Mesodermal cell (in vitro differentiated cells): ENCODE measurements around the gene CELF3.

Experiments
- H3K27ac ChIP-seq: 2 replicates; pipeline ENCODE4 v1.7.0; 2013; ENCODE audit warnings: mild to moderate bottlenecking, low read depth, low read length, moderate library complexity; ENCODE audit not compliant: severe bottlenecking
- H3K36me3 ChIP-seq: 2 replicates; pipeline ENCODE4 v1.7.1; 2013; ENCODE audit warnings: mild to moderate bottlenecking, low read length, moderate library complexity; ENCODE audit not compliant: control insufficient read depth, insufficient read depth
- H3K4me1 ChIP-seq: one replicate; pipeline ENCODE4 v1.7.1; 2013; ENCODE audit warnings: mild to moderate bottlenecking, low read length; ENCODE audit not compliant: insufficient read depth, control insufficient read depth, poor library complexity, severe bottlenecking
- H3K4me3 ChIP-seq: 2 replicates; pipeline ENCODE4 v1.7.0; 2013; ENCODE audit warnings: low read length, control low read depth, mild to moderate bottlenecking; ENCODE audit not compliant: insufficient read depth, poor library complexity, severe bottlenecking; ENCODE audit errors: extremely low read depth
- H3K9me3 ChIP-seq: 2 replicates; pipeline ENCODE4 v1.7.1; 2013; ENCODE audit warnings: mild to moderate bottlenecking, low read length, moderate library complexity; ENCODE audit not compliant: control insufficient read depth
- WGBS, 2 experiments: methylation state at CpG; one replicate each; pipeline ENCODE4 v1.1.5; 2013; ENCODE audit warnings: missing lambda C conversion rate in 2 of 2; ENCODE audit not compliant: insufficient coverage in 2 of 2; 5-methylcytosine and 5-hydroxymethylcytosine counted together

The CELF3 gene

DNA sequence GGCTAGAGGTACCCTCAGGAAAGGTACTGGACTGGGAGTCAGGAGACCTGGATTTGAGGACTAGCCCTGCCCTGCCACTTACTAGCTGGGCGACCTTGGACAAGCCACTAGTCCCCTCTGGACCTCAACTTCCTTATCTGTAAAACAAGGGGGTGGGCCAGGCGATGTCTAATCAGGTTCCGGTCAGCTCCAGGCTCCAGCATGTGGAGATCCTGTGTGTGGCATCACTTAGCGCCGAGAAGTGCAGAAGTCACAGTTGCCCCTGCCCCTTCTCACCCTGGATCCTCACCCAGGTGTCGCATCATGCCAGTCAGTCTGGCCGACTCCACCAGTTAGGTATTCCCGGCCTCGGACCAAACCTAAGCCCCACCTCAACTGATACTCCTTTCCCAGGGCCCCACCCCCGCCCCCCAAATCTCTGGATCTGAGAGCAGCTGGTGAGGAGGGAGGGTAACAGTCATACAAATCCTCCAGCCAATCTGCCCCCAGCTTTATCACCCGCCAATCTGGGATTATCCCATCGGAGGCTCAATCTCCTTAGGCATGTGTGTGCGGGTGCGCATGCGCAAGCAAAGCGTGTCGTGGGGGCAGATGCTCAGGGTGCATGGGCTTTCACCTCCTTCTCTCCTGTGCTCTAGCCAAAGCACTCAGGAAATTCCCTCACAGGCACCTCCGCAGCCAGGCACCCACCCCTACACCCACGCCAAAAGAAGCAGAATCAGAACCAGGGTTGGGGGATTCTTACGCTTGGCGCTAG is 5.4 kb downstream of the CELF3 start:
- 90 to 92% methylated on average over 14 to 15 of the region's 21 CpGs for WGBS, 2 experiments

DNA sequence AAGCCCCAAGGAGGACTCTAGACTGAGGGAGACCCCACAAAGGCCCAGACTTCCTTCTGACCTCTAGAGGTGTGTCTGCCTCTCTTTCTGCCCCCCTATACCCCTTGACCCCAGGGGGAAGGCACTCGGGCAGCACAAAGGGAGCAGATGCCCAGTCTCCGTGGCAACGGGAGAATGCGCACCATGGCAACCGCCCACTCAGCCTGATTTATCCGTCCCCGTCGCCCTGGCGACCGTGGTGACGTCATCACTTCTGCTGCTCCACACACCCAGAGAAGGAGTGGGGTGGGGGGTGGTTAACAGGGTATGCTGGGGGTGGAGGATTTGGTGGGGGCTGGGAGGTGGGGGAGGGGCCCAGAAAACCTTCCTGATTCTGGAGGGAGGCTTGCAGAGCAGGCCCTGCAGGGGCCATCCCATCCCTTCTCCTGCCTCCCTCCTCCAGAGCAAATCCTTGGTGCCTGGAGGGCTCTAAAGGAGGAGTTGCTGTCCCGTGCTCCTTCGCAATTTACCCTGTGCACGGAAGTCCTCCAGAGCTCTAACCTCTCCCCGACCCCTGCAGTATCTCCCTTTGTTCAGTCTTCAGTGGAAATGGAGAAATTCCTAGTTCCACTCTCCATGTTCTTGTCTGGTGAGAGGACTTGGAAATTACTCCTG is 6.3 kb downstream of the CELF3 start:
- H3K4me3 ChIP-seq, result no peak overlapping the region
- no peaks in the 10 kb centered on the region for H3K9me3 ChIP-seq
- H3K27ac ChIP-seq, result no peak overlapping the region
- WGBS, 2 experiments, result 52 to 70% methylated on average over 2 to 8 of the region's 15 CpGs
- no peaks in the 10 kb centered on the region for H3K4me1 ChIP-seq
- no peaks in the 10 kb centered on the region for H3K36me3 ChIP-seq

More for the DNA sequence above, 5.4 kb downstream of the CELF3 start:
- H3K36me3 ChIP-seq, result no peaks in the 10 kb centered on the region
- no peaks in the 10 kb centered on the region for H3K9me3 ChIP-seq
- no peaks in the 10 kb centered on the region for H3K4me1 ChIP-seq
- no peak overlapping the region for H3K4me3 ChIP-seq
- no peak overlapping the region for H3K27ac ChIP-seq

DNA sequence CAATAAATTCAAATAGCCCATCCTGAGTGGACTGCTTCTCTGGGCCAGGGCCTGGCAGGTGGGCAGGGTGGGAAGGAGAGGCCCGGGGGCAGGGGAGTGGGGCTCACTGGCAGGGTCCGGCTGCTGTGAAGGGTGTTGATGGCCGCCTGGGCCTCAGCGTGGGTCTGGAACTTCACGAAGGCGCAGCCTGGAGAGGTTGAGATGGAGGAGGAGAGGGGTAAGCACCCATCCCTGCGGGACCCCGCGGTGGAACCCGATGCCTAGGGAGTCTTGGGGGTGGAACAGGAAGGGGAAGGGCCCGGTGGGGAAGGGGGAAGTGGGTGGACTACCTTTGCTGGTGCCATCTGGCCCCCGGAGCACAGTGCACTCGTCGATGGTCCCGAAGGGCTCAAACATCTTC is 7.7 kb downstream of the CELF3 start:
- 89% methylated on average over 12 to 13 of the region's 15 CpGs for WGBS, 2 experiments
- Histone ChIP-seq H3K36me3 (no peaks in the 10 kb centered on the region), H3K4me1 (no peaks in the 10 kb centered on the region), H3K9me3 (no peaks in the 10 kb centered on the region), H3K4me3 (no peak overlapping the region), H3K27ac (no peak overlapping the region)

DNA sequence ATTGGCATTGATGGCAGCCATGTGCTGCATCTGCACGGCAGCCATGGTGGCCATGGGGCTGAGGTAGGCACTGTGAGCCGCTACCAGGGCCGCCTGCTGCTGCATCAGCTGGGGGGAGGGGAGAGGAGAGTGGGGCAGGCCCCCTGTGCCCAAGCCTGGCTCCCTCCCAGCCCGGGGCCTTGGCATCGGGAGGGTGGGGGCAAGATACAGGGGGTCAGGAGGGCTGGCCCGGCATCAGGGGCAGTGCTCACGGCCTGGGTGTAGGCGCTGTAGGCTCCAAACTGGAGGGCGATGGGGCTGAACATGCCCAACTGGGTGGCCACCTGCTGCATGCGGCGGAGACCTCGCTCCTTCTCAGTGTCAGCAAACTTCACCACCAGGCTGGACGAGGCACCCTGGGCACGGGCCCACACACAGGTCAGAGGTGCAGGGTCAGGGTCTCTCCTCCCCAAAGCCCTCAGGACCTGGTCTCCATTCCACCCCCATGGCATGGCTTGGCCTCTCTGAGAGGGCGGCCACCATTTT is 9.0 kb downstream of the CELF3 start:
- Histone ChIP-seq H3K4me3 (no peak overlapping the region), H3K4me1 (no peaks in the 10 kb centered on the region), H3K36me3 (no peaks in the 10 kb centered on the region), H3K27ac (no peak overlapping the region), H3K9me3 (no peaks in the 10 kb centered on the region)
- WGBS, 2 experiments, result 93 to 94% methylated on average over 14 of the region's 15 CpGs

DNA sequence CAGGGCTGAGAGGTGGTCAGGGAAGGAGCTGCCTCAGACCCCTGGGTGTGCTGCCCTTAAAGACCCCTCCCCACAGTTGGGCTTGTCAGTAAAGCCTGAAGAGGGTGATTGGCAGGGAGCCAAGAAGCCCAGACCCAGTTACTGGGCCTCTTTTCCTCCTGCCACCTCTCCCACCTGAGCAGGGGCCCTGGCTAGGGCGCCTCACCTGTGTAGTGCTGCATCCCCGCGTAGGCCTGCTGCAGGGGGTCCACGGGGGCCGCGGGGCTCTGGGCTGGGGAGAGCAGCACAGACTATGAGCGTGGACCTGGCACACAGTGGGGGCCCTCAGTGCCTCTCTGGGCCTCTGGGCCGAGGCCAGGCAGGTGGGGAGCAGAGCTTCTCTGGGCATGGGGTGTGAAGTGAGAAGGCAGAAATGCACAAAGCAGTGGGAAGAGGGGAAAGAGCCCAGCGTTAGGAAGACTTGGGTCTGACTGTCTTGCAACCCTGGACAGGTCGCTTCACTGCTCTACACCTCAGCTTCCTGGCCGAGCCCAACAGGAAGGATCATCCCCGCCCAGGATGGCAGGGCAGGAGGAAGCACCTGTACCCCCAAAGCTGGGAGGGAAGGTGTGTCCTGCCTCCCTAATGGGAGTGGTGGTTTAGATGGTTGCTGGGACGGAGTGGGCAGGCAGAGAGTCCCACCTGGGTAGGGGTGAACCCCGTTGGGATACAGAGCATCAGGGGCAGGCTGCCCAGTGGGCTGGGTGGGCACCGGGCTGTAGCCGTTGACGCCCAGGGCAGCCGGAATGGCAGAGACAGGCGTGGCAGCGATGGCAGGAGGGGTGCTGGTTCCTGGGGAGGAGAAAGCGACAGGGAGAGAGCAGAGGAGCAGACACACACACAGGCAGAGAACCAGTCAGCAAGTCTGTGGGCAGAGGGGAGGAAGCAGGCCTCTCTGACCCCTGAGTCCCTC is 9.9 kb downstream of the CELF3 start:
- Histone ChIP-seq H3K4me3 (no peak overlapping the region), H3K4me1 (no peaks in the 10 kb centered on the region), H3K27ac (no peak overlapping the region), H3K36me3 (peaks cover 4% of the 10 kb centered on the region), H3K9me3 (no peaks in the 10 kb centered on the region)
- 82 to 92% methylated on average over 11 to 20 of the region's 21 CpGs for WGBS, 2 experiments

DNA sequence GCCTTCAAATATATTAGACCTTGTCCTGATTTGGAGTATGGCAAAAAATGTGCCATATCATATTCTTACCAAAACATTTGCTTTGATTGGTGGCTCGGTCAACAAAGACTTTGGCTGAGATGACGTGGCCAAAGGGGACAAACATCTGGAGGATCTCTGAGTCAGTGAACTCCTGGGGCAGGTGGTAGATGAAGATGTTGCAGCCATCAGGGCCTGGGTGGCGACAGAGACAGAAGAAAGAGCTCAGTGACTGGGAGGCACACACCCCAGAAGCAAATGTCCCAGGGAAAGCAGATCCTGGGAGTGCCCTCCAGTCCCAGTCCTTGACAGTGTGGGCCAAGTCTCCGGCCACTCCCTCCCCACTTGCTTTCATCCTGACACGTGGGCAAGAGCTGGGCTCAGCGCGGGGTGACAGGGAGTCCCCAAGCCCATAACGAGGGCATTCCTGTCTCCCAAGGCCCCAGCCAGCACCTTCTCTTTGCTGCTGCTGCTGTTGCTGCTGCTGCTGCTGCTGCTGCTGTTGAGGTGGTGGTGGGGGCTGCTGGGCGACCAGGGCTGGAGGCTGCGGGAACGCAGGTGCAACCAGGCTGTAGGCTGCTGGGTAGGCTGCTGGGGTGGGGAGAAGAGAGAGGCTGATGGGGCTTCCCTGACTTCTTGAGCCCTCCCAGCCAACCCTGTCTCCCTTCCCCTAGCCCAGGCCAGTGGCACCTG is 10.7 kb downstream of the CELF3 start:
- Histone ChIP-seq H3K9me3 (no peaks in the 10 kb centered on the region), H3K27ac (no peak overlapping the region), H3K36me3 (peaks cover 12% of the 10 kb centered on the region), H3K4me1 (no peaks in the 10 kb centered on the region), H3K4me3 (no peak overlapping the region)
- WGBS, 2 experiments, result 86 to 89% methylated on average over 5 to 7 of the region's 11 CpGs

DNA sequence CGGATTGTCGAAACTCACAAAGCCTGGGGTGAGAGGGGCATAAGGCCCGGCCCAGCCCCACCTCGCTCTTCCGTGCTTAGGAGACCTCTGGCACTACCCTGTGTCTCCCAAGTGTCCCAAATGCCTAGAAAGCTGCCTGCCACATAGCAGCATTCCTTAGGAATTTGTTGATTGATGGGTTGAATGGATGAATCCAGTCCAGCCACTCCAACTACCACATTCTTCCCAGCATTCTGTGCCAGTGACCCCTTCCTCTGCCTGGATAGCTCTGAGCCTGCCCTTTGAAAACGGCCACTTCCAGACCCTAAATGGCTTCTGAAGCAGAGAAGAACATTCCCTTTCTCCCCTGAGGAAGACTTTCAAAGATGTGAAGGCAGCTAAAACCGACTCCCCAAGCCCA is 11.5 kb downstream of the CELF3 start:
- Histone ChIP-seq H3K4me3 (no peak overlapping the region), H3K27ac (no peak overlapping the region), H3K36me3 (peaks cover 17% of the 10 kb centered on the region), H3K9me3 (no peaks in the 10 kb centered on the region), H3K4me1 (no peaks in the 10 kb centered on the region)
- 93 to 95% methylated on average over 6 of the region's 7 CpGs for WGBS, 2 experiments

DNA sequence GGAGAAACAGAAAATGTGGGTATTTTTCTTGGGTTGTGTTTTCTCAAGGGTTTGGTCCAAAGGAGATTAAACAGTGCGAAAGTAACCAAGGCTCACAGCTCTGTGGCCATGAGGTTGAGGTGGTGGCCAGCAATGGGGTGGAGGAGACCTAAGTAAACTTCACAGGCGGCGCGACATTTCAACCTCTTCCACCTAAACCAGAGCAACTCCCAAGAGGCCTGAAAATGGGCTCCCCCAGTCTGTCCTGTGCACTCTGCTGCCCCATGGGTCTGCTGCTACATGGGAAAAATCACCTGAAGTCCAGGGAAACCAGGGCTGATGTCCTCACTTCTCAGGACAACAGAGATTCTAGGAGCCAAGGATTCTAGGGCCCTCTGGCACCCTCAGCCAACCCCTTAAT is 12.4 kb downstream of the CELF3 start:
- no peak overlapping the region for H3K4me3 ChIP-seq
- H3K4me1 ChIP-seq, result no peaks in the 10 kb centered on the region
- H3K27ac ChIP-seq, result no peak overlapping the region
- no peaks in the 10 kb centered on the region for H3K9me3 ChIP-seq
- H3K36me3 ChIP-seq, result peaks cover 26% of the 10 kb centered on the region
- 73 to 89% methylated on average over 3 to 4 of the region's 4 CpGs for WGBS, 2 experiments

DNA sequence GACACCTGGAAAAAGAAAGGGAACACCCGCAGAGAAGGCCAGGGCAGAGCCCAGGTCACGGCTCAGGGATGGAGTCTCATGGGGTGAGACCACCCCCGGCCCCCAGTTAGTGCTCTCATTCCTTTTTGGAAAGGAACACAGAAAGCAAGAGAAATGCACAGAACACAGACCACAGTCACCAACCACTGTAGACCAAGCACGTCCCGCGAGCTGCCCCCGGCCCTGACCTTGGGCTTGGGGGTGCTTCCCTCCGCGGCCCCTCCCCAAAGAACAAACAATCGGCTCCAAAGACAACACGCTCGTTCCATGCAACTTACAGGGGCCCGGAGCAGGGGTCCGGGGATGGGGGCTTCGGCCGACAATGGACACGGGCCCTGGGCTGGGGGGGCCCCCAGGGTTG is 12.8 kb downstream of the CELF3 start:
- 92 to 99% methylated on average over 6 to 8 of the region's 17 CpGs for WGBS, 2 experiments
- Histone ChIP-seq H3K36me3 (peaks cover 30% of the 10 kb centered on the region), H3K4me1 (no peaks in the 10 kb centered on the region)

DNA sequence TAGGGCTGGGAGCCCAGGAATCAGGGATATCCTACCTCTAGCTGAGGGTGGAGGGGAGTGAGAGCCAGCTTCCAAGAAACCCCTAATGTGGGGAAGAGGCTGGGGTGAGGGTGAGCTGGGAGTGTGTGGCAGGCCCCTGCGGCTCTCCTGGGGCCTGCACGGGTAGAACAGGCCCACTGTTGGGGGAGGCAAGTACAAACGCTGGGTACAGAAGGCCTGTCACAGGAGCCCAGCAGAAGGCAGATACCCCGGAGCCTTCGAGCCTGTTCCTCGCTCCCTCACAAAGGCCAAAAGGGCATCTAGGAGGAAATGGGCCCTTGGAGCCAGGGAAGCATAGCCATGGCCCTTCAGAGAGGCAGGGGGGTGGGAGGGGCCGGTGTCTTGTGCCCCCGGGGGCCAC is 13.7 kb downstream of the CELF3 start:
- 76 to 83% methylated on average over 5 to 8 of the region's 8 CpGs for WGBS, 2 experiments
- H3K36me3 ChIP-seq, result peaks cover 39% of the 10 kb centered on the region
- no peak overlapping the region for H3K27ac ChIP-seq
- no peaks in the 10 kb centered on the region for H3K9me3 ChIP-seq
- H3K4me1 ChIP-seq, result no peaks in the 10 kb centered on the region
- no peak overlapping the region for H3K4me3 ChIP-seq

More for the DNA sequence above, 12.8 kb downstream of the CELF3 start:
- Histone ChIP-seq H3K4me3 (no peak overlapping the region), H3K27ac (no peak overlapping the region), H3K9me3 (no peaks in the 10 kb centered on the region)
